SK-N-SH (cell line): ENCODE data around the gene DIS3L2. TPM values are rescaled to one million over a fixed set of nuclear protein-coding genes. Genes with fewer than 3 reads are reported as not detected.

Experiments
- CTCF ChIA-PET: fragments of 300-600, 350-600 bp; formaldehyde crosslinking; extraction: SDS; loops from one replicate; lab custom pipeline; 2021; lab: Yijun Ruan, JAX
- POLR2A ChIA-PET: fragments of 350-600 bp; sonication (Branson Sonifier 250); formaldehyde crosslinking; extraction: SDS; loops from one replicate; lab custom pipeline; 2020; ENCODE audit warnings: antibody characterized with exemption, inconsistent platforms; lab: Yijun Ruan, JAX
- DNase-seq: peaks from one replicate; pipeline ENCODE4 v3.0.0; 2012
- H2AFZ ChIP-seq: fragments of 200-600 bp; sonication (generic); 2 replicates; pipeline ENCODE4 v1.8.1; 2016; ENCODE audit warnings: antibody characterized with exemption, mild to moderate bottlenecking, low read depth
- H3F3A ChIP-seq: fragments of 200-600 bp; sonication (generic); replicated peaks from 2 replicates; pipeline ENCODE3; 2016; ENCODE audit warnings: antibody characterized with exemption, mild to moderate bottlenecking; ENCODE audit not compliant: insufficient read depth
- H3K27ac ChIP-seq, 2 experiments: fragments of 200-500 bp in 1 of 2; fragments of 200-600 bp in 1 of 2; sonication (Bioruptor generic) in 1 of 2; sonication (generic), shearing (Covaris generic) in 1 of 2; 2 replicates each; pipeline versions ENCODE4 v1.5.1 to v1.6.1; 2014 to 2016; ENCODE audit warnings: low read depth in 2 of 2, inconsistent platforms in 1 of 2, low read length in 1 of 2, mild to moderate bottlenecking in 1 of 2, mixed read lengths in 1 of 2
- H3K27me3 ChIP-seq: fragments of 200-600 bp; sonication (generic), shearing (Covaris generic); 2 replicates; pipeline ENCODE4 v1.6.1; 2016; ENCODE audit warnings: mixed run types; ENCODE audit not compliant: insufficient read depth
- H3K36me3 ChIP-seq, 2 experiments: fragments of 200-500 bp in 1 of 2; fragments of 200-600 bp in 1 of 2; sonication (Bioruptor generic) in 1 of 2; sonication (generic) in 1 of 2; replicated peaks in 1 of 2; 2 replicates each; pipeline versions ENCODE3 to v1.5.1; 2014 to 2016; ENCODE audit warnings: low read length in 1 of 2, mild to moderate bottlenecking in 1 of 2; ENCODE audit not compliant: insufficient read depth in 2 of 2, control insufficient read depth in 1 of 2
- H3K4me1 ChIP-seq, 2 experiments: fragments of 200-500 bp in 1 of 2; fragments of 200-600 bp in 1 of 2; sonication (Bioruptor generic) in 1 of 2; sonication (generic), shearing (Covaris generic) in 1 of 2; 2 replicates each; pipeline versions ENCODE4 v1.5.1 to v1.6.1; 2014 to 2016; ENCODE audit warnings: low read depth in 1 of 2, low read length in 1 of 2, mixed run types in 1 of 2; ENCODE audit not compliant: insufficient read depth in 2 of 2, control insufficient read depth in 1 of 2
- H3K4me2 ChIP-seq: fragments of 200-600 bp; sonication (generic), shearing (Covaris generic); 2 replicates; pipeline ENCODE4 v1.6.1; 2017; ENCODE audit warnings: mixed run types
- H3K4me3 ChIP-seq, 2 experiments: fragments of 200-500 bp in 1 of 2; fragments of 200-600 bp in 1 of 2; sonication (Bioruptor generic) in 1 of 2; sonication (generic), shearing (Covaris generic) in 1 of 2; 2 replicates each; pipeline versions ENCODE4 v1.5.1 to v1.8.1; 2014 to 2016; ENCODE audit warnings: low read depth in 2 of 2, inconsistent platforms in 1 of 2, low read length in 1 of 2, mild to moderate bottlenecking in 1 of 2, mixed read lengths in 1 of 2, moderate library complexity in 1 of 2
- H3K79me2 ChIP-seq: fragments of 200-600 bp; sonication (generic); 2 replicates; pipeline ENCODE4 v1.8.1; 2017; ENCODE audit warnings: mild to moderate bottlenecking; ENCODE audit not compliant: insufficient read depth
- H3K9ac ChIP-seq: fragments of 200-600 bp; sonication (generic); 2 replicates; pipeline ENCODE4 v1.6.1; 2017; ENCODE audit warnings: mixed run types
- H3K9me2 ChIP-seq: fragments of 200-600 bp; sonication (generic); 2 replicates; pipeline ENCODE4 v1.6.1; 2017; ENCODE audit warnings: mixed run types
- H3K9me3 ChIP-seq: fragments of 200-600 bp; sonication (generic); 2 replicates; pipeline ENCODE4 v1.6.1; 2017; ENCODE audit warnings: mixed run types, mild to moderate bottlenecking, moderate library complexity
- H4K20me1 ChIP-seq: fragments of 200-600 bp; sonication (generic); 2 replicates; pipeline ENCODE4 v1.6.1; 2017; ENCODE audit warnings: mild to moderate bottlenecking, mixed run types; ENCODE audit not compliant: insufficient read depth
- EZH2phosphoT487 ChIP-seq: fragments of 200-600 bp; sonication (generic); IDR thresholded peaks from 2 replicates; pipeline ENCODE4 v1.6.1; 2017; ENCODE audit warnings: low read depth, mixed run types, mild to moderate bottlenecking, antibody characterized with exemption, moderate library complexity, borderline replicate concordance
- MEF2A ChIP-seq: IDR thresholded peaks from 2 replicates; pipeline ENCODE4 v1.4.0; 2012; ENCODE audit warnings: low read depth, borderline replicate concordance
- RCOR1 ChIP-seq: fragments of 150-350 bp; IDR thresholded peaks from 2 replicates; pipeline ENCODE4 v1.6.1; 2017; ENCODE audit warnings: antibody characterized with exemption, low read length
- RXRA ChIP-seq: IDR thresholded peaks from 2 replicates; pipeline ENCODE4 v1.4.0; 2012; ENCODE audit warnings: low read depth, mild to moderate bottlenecking, borderline replicate concordance
- SMC3 ChIP-seq: IDR thresholded peaks from 2 replicates; pipeline ENCODE4 v1.6.1; 2012; ENCODE audit warnings: low read depth, low read length, improper control_type of control experiment
- TCF12 ChIP-seq: IDR thresholded peaks from 2 replicates; pipeline ENCODE4 v1.4.0; 2012
- WGBS: methylation state at CpG from one replicate; pipeline ENCODE4 v1.1.6; 2017; ENCODE audit warnings: low lambda C conversion rate; 5-methylcytosine and 5-hydroxymethylcytosine counted together
- polyA plus RNA-seq, 3 experiments: library from polyadenylated mRNA; depleted of rRNA; stranded (reverse); fragments of >200 nt; gene quantifications; 2 replicates each; pipeline ENCODE4 v1.2.3, GENCODE V29; 2012
- TF ChIP-seq, protein P1 (sequence below): IDR thresholded peaks from 2 replicates; pipeline ENCODE4 v1.6.1; 2012; ENCODE audit warnings: mild to moderate bottlenecking, low read depth, low read length, moderate library complexity
- TF ChIP-seq, protein P2 (sequence below): fragments of 150-350 bp; IDR thresholded peaks from 2 replicates; pipeline ENCODE4 v1.6.1; 2016; ENCODE audit warnings: mild to moderate bottlenecking, low read depth, low read length
- TF ChIP-seq, protein P3 (sequence below): fragments of 150-350 bp; IDR thresholded peaks from 2 replicates; pipeline ENCODE4 v1.6.1; 2017; ENCODE audit warnings: antibody characterized with exemption, low read length, low read depth, borderline replicate concordance
- TF ChIP-seq, protein P4 (sequence below): IDR thresholded peaks from 2 replicates; pipeline ENCODE4 v1.4.0; 2012; ENCODE audit warnings: low read depth, borderline replicate concordance

DIS3L2 gene
- polyA plus RNA-seq, 1 of the 3 experiments (the other 2 are of a cell fraction), result 17.9 TPM

DNA sequence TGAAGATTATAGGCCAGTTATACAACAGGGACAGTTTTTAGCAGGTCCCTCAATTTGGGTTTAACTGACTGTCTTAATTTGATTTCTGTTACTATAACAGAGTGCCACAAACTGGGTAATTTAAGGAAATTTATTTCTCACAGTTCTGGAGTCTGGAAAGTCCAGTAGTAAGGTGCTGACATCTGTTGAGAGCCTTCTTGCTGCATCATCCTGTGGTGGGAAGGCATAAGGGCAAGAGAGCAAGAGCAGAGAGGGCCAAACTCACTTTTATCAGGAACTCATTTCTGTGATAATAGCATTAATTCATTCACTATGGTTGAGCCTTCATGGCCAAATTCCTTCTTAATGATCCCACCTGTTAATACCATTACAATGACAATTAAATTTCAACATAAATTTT is 36.5 kb downstream of the DIS3L2 start:
- H3K79me2 ChIP-seq, result peaks cover 79% of the 10 kb centered on the region; the same call in 1 of the 2 replicates

GRCh38 chr2:232000439-232000838 is 38.9 kb downstream of the DIS3L2 start:
- Histone ChIP-seq H3K79me2 (peaks cover 70% of the 10 kb centered on the region; the same call in 1 of the 2 replicates), H3K9me2 (no peaks in the 10 kb centered on the region), H3F3A (no peaks in the 10 kb centered on the region), H3K27me3 (no peaks in the 10 kb centered on the region), H2AFZ (no peak overlapping the region), H3K9me3 (no peaks in the 10 kb centered on the region), H3K4me1 (no peaks in the 10 kb centered on the region), H3K27ac (no peak overlapping the region), H4K20me1 (peaks cover 1% of the 10 kb centered on the region; the same call in 1 of the 2 replicates), H3K4me3 (no peak overlapping the region), H3K4me2 (no peak overlapping the region), H3K36me3 (peaks cover 0 to 3% of the 10 kb centered on the region in 2 experiments), H3K9ac (no peak overlapping the region)
- TF ChIP-seq RXRA, result no peak
- TF ChIP-seq, protein P1, sequence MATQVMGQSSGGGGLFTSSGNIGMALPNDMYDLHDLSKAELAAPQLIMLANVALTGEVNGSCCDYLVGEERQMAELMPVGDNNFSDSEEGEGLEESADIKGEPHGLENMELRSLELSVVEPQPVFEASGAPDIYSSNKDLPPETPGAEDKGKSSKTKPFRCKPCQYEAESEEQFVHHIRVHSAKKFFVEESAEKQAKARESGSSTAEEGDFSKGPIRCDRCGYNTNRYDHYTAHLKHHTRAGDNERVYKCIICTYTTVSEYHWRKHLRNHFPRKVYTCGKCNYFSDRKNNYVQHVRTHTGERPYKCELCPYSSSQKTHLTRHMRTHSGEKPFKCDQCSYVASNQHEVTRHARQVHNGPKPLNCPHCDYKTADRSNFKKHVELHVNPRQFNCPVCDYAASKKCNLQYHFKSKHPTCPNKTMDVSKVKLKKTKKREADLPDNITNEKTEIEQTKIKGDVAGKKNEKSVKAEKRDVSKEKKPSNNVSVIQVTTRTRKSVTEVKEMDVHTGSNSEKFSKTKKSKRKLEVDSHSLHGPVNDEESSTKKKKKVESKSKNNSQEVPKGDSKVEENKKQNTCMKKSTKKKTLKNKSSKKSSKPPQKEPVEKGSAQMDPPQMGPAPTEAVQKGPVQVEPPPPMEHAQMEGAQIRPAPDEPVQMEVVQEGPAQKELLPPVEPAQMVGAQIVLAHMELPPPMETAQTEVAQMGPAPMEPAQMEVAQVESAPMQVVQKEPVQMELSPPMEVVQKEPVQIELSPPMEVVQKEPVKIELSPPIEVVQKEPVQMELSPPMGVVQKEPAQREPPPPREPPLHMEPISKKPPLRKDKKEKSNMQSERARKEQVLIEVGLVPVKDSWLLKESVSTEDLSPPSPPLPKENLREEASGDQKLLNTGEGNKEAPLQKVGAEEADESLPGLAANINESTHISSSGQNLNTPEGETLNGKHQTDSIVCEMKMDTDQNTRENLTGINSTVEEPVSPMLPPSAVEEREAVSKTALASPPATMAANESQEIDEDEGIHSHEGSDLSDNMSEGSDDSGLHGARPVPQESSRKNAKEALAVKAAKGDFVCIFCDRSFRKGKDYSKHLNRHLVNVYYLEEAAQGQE, result no peak
- TF ChIP-seq MEF2A, result no peak
- no peak for TF ChIP-seq EZH2phosphoT487
- no peak for TF ChIP-seq RCOR1
- no peak for DNase-seq
- 77% methylated on average over 2 of the region's 2 CpGs for WGBS
- POLR2A ChIA-PET, result no interaction called here
- CTCF ChIA-PET, result no interaction called here

More for the DNA sequence above, 36.5 kb downstream of the DIS3L2 start:
- CTCF ChIA-PET, result no interaction called here
- Histone ChIP-seq H3K27me3 (no peaks in the 10 kb centered on the region), H4K20me1 (peaks cover 3% of the 10 kb centered on the region; the same call in 1 of the 2 replicates), H3K27ac (no peak overlapping the region), H3K4me3 (no peak overlapping the region), H3F3A (no peaks in the 10 kb centered on the region), H3K4me2 (no peak overlapping the region), H3K36me3 (peaks cover 0 to 3% of the 10 kb centered on the region in 2 experiments), H3K9me3 (no peaks in the 10 kb centered on the region), H2AFZ (no peak overlapping the region), H3K9ac (no peak overlapping the region), H3K4me1 (no peaks in the 10 kb centered on the region), H3K9me2 (no peaks in the 10 kb centered on the region)
- POLR2A ChIA-PET, result no interaction called here
- no peak for DNase-seq
- TF ChIP-seq RCOR1, result no peak
- TF ChIP-seq, protein P2, sequence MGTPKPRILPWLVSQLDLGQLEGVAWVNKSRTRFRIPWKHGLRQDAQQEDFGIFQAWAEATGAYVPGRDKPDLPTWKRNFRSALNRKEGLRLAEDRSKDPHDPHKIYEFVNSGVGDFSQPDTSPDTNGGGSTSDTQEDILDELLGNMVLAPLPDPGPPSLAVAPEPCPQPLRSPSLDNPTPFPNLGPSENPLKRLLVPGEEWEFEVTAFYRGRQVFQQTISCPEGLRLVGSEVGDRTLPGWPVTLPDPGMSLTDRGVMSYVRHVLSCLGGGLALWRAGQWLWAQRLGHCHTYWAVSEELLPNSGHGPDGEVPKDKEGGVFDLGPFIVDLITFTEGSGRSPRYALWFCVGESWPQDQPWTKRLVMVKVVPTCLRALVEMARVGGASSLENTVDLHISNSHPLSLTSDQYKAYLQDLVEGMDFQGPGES, result no peak
- no peak for TF ChIP-seq TCF12
- TF ChIP-seq MEF2A, result no peak
- TF ChIP-seq, protein P3, sequence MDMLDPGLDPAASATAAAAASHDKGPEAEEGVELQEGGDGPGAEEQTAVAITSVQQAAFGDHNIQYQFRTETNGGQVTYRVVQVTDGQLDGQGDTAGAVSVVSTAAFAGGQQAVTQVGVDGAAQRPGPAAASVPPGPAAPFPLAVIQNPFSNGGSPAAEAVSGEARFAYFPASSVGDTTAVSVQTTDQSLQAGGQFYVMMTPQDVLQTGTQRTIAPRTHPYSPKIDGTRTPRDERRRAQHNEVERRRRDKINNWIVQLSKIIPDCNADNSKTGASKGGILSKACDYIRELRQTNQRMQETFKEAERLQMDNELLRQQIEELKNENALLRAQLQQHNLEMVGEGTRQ, result no peak
- TF ChIP-seq SMC3, result no peak
- TF ChIP-seq, protein P4, sequence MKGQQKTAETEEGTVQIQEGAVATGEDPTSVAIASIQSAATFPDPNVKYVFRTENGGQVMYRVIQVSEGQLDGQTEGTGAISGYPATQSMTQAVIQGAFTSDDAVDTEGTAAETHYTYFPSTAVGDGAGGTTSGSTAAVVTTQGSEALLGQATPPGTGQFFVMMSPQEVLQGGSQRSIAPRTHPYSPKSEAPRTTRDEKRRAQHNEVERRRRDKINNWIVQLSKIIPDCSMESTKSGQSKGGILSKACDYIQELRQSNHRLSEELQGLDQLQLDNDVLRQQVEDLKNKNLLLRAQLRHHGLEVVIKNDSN, result no peak
